ENCODE measurements around the gene DDX5.
A peak's percentile ranks its signal among the peaks of the same experiment; 100 is the strongest.

The DDX5 gene

GRCh38 chr17:64506201-64506575 lies at the start of gene DDX5:
TSS of gene DDX5 (minus strand) at chr17:64506289. CDS start at chr17:64506119, 170 bp downstream.
- peak; percentile 99 for DNase-seq
- Mint-ChIP-seq H3K36me3 (peaks cover 68% of the 10 kb centered on the region), H3K4me3 (peak within 1 kb of the TSS; percentile 95), H3K27me3 (peaks cover 9% of the 10 kb centered on the region), H3K9me3 (no peaks in the 10 kb centered on the region), H3K27ac (peak within 1 kb of the TSS; percentile 100), H3K4me1 (peaks cover 64% of the 10 kb centered on the region)
- CTCF ChIA-PET = interaction anchor here (0.6 to 4.6 kb wide), 8 partner anchors 10 to 143 kb away, joined by 3 to 27 read pairs (median 5); partner anchors contain the start of gene POLG2

- CTCF ChIA-PET = no interaction called here
- H3K4me1 Mint-ChIP-seq = no peaks in the 10 kb centered on the region
Measured at GRCh38 chr17:64555281-64555680, 49.2 kb upstream of the DDX5 start.

GRCh38 chr17:64554028-64554637 lies 48.0 kb upstream of the DDX5 start:
- Mint-ChIP-seq H3K27ac (no peak overlapping the region), H3K4me1 (no peaks in the 10 kb centered on the region), H3K4me3 (no peak overlapping the region), H3K9me3 (no peaks in the 10 kb centered on the region), H3K27me3 (no peaks in the 10 kb centered on the region), H3K36me3 (peaks cover 18% of the 10 kb centered on the region)
- CTCF ChIA-PET = interaction anchor here (0.7 kb wide), 2 partner anchors 13 to 134 kb away, joined by 3 read pairs; no protein-coding TSS in a partner anchor
- no peak for DNase-seq

More at GRCh38 chr17:64555281-64555680, 49.2 kb upstream of the DDX5 start:
- peaks cover 18% of the 10 kb centered on the region for H3K36me3 Mint-ChIP-seq
- no peaks in the 10 kb centered on the region for H3K9me3 Mint-ChIP-seq
- no peak overlapping the region for H3K27ac Mint-ChIP-seq
- no peak overlapping the region for H3K4me3 Mint-ChIP-seq
- H3K27me3 Mint-ChIP-seq = no peaks in the 10 kb centered on the region
- no peak for DNase-seq

GRCh38 chr17:64551461-64551860 lies 45.4 kb upstream of the DDX5 start:
- H3K36me3 Mint-ChIP-seq = peaks cover 19% of the 10 kb centered on the region
- no peak overlapping the region for H3K27ac Mint-ChIP-seq
- H3K9me3 Mint-ChIP-seq = no peaks in the 10 kb centered on the region
- no peaks in the 10 kb centered on the region for H3K4me1 Mint-ChIP-seq
- DNase-seq = no peak
- H3K27me3 Mint-ChIP-seq = no peaks in the 10 kb centered on the region
- no peak overlapping the region for H3K4me3 Mint-ChIP-seq
- CTCF ChIA-PET = no interaction called here

GRCh38 chr17:64547319-64547718 lies 41.2 kb upstream of the DDX5 start:
- peaks cover 14% of the 10 kb centered on the region for H3K36me3 Mint-ChIP-seq
- H3K27ac Mint-ChIP-seq = no peak overlapping the region
- H3K27me3 Mint-ChIP-seq = no peaks in the 10 kb centered on the region
- CTCF ChIA-PET = interaction anchor here (0.9 to 1.3 kb wide), 2 partner anchors 25 to 102 kb away, joined by 3 read pairs; no protein-coding TSS in a partner anchor
- DNase-seq = no peak
- no peaks in the 10 kb centered on the region for H3K9me3 Mint-ChIP-seq
- H3K4me3 Mint-ChIP-seq = no peak overlapping the region
- H3K4me1 Mint-ChIP-seq = no peaks in the 10 kb centered on the region

- no peak for DNase-seq
- Mint-ChIP-seq H3K27ac (no peak overlapping the region), H3K4me1 (no peaks in the 10 kb centered on the region), H3K9me3 (no peaks in the 10 kb centered on the region), H3K4me3 (no peak overlapping the region), H3K27me3 (no peaks in the 10 kb centered on the region), H3K36me3 (peaks cover 14% of the 10 kb centered on the region)
- CTCF ChIA-PET = interaction anchor here (1.3 kb wide), 1 partner anchor 102 kb away, joined by 3 read pairs; no protein-coding TSS in a partner anchor
Measured at GRCh38 chr17:64546716-64547115, 40.6 kb upstream of the DDX5 start.

- no peaks in the 10 kb centered on the region for H3K4me1 Mint-ChIP-seq
- CTCF ChIA-PET = interaction anchor here (0.8 kb wide), 1 partner anchor 192 kb away, joined by 3 read pairs; no protein-coding TSS in a partner anchor
Measured at GRCh38 chr17:64544742-64545141, 38.7 kb upstream of the DDX5 start.

GRCh38 chr17:64540118-64540776 lies 34.2 kb upstream of the DDX5 start:
- H3K27ac Mint-ChIP-seq = no peak overlapping the region
- H3K36me3 Mint-ChIP-seq = peaks cover 21% of the 10 kb centered on the region
- H3K4me3 Mint-ChIP-seq = no peak overlapping the region
- no peaks in the 10 kb centered on the region for H3K27me3 Mint-ChIP-seq
- CTCF ChIA-PET = no interaction called here
- no peak for DNase-seq
- H3K9me3 Mint-ChIP-seq = no peaks in the 10 kb centered on the region
- no peaks in the 10 kb centered on the region for H3K4me1 Mint-ChIP-seq

More at GRCh38 chr17:64544742-64545141, 38.7 kb upstream of the DDX5 start:
- no peak overlapping the region for H3K4me3 Mint-ChIP-seq
- no peaks in the 10 kb centered on the region for H3K27me3 Mint-ChIP-seq
- DNase-seq = no peak
- peaks cover 10% of the 10 kb centered on the region for H3K36me3 Mint-ChIP-seq
- H3K9me3 Mint-ChIP-seq = no peaks in the 10 kb centered on the region
- no peak overlapping the region for H3K27ac Mint-ChIP-seq

- H3K4me3 Mint-ChIP-seq = no peak overlapping the region
- CTCF ChIA-PET = interaction anchor here (1.1 to 1.6 kb wide), 2 partner anchors 23 to 112 kb away, joined by 3 to 9 read pairs; no protein-coding TSS in a partner anchor
- no peaks in the 10 kb centered on the region for H3K27me3 Mint-ChIP-seq
- H3K9me3 Mint-ChIP-seq = no peaks in the 10 kb centered on the region
- peak overlapping the region; percentile 49 for H3K27ac Mint-ChIP-seq
- DNase-seq = no peak
- H3K36me3 Mint-ChIP-seq = peaks cover 29% of the 10 kb centered on the region
- no peaks in the 10 kb centered on the region for H3K4me1 Mint-ChIP-seq
Measured at GRCh38 chr17:64538508-64539130, 32.5 kb upstream of the DDX5 start.

- no peak overlapping the region for H3K4me3 Mint-ChIP-seq
- H3K4me1 Mint-ChIP-seq = no peaks in the 10 kb centered on the region
- CTCF ChIA-PET = no interaction called here
- no peak for DNase-seq
- no peaks in the 10 kb centered on the region for H3K27me3 Mint-ChIP-seq
- H3K9me3 Mint-ChIP-seq = no peaks in the 10 kb centered on the region
- peaks cover 37% of the 10 kb centered on the region for H3K36me3 Mint-ChIP-seq
- no peak overlapping the region for H3K27ac Mint-ChIP-seq
Measured at GRCh38 chr17:64537488-64537887, 31.4 kb upstream of the DDX5 start.

GRCh38 chr17:64536913-64537312 lies 30.8 kb upstream of the DDX5 start:
- Mint-ChIP-seq H3K27ac (no peak overlapping the region), H3K4me1 (no peaks in the 10 kb centered on the region), H3K9me3 (no peaks in the 10 kb centered on the region), H3K4me3 (no peak overlapping the region), H3K27me3 (no peaks in the 10 kb centered on the region), H3K36me3 (peaks cover 41% of the 10 kb centered on the region)
- CTCF ChIA-PET = no interaction called here
- DNase-seq = no peak

GRCh38 chr17:64535357-64535756 lies 29.3 kb upstream of the DDX5 start:
- Mint-ChIP-seq H3K9me3 (no peaks in the 10 kb centered on the region), H3K4me1 (no peaks in the 10 kb centered on the region), H3K36me3 (peaks cover 50% of the 10 kb centered on the region), H3K27me3 (no peaks in the 10 kb centered on the region), H3K4me3 (no peak overlapping the region), H3K27ac (no peak overlapping the region)
- no peak for DNase-seq
- CTCF ChIA-PET = interaction anchor here (0.9 kb wide), 1 partner anchor 116 kb away, joined by 3 read pairs; no protein-coding TSS in a partner anchor

GRCh38 chr17:64534187-64534586 lies 28.1 kb upstream of the DDX5 start:
- Mint-ChIP-seq H3K36me3 (peaks cover 55% of the 10 kb centered on the region), H3K4me3 (no peak overlapping the region), H3K4me1 (no peaks in the 10 kb centered on the region), H3K27ac (peak overlapping the region; percentile 17), H3K27me3 (no peaks in the 10 kb centered on the region), H3K9me3 (no peaks in the 10 kb centered on the region)
- peak; percentile 25 for DNase-seq
- CTCF ChIA-PET = interaction anchor here (0.5 to 1.8 kb wide), 4 partner anchors 38 to 158 kb away, joined by 3 to 7 read pairs (median 4); no protein-coding TSS in a partner anchor

- Mint-ChIP-seq H3K36me3 (peaks cover 57% of the 10 kb centered on the region), H3K4me1 (no peaks in the 10 kb centered on the region), H3K27me3 (no peaks in the 10 kb centered on the region), H3K9me3 (no peaks in the 10 kb centered on the region), H3K27ac (peak overlapping the region; percentile 17), H3K4me3 (no peak overlapping the region)
- CTCF ChIA-PET = interaction anchor here (0.5 to 1.8 kb wide), 5 partner anchors 39 to 158 kb away, joined by 3 to 7 read pairs (median 3); no protein-coding TSS in a partner anchor
- DNase-seq = no peak
Measured at GRCh38 chr17:64533784-64534183, 27.7 kb upstream of the DDX5 start.

Measured in activated naive CD4-positive, alpha-beta T cell treated with anti-CD3 and anti-CD28 coated beads, Interleukin-2, amount 10 ng/mL, durations not matched to agents 7 days and 5 days (primary cell).